GM23248 (cell line): ENCODE data around the gene CTIF.
"Not testable (repeated sequence)": the region's sequence is repeated elsewhere in the genome, so short reads cannot be mapped to it uniquely, and the experiment has no call there.

Experiments used
- EZH2 ChIP-seq: fragments of 200-600 bp; sonication (generic); IDR thresholded peaks from 2 replicates; pipeline ENCODE4 v1.6.1; 2018; ENCODE audit warnings: antibody characterized with exemption, mild to moderate bottlenecking; ENCODE audit not compliant: insufficient read depth, poor library complexity, severe bottlenecking
- EZH2phosphoT487 ChIP-seq: fragments of 200-600 bp; sonication (generic); IDR thresholded peaks from 2 replicates; pipeline ENCODE4 v1.6.1; 2018; ENCODE audit warnings: antibody characterized with exemption, moderate library complexity, mild to moderate bottlenecking, low read depth; ENCODE audit not compliant: insufficient read depth

DNA sequence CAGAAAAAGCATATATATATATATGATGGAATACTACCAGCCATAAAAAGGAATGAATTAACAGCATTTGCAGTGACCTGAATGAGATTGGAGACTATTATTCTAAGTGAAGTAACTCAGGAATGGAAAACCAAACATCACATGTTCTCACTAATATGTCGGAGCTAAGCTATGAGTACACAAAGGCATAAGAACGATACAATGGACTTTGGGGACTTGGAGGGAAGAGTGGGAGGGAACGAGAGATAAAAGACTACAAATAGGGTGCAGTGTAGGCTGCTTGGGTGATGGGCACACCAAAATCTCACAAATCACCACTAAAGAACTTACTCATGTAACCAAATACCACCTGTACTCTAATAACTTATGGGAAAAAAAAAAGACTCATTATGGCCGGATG, 26.3 kb upstream of the CTIF start:
- TF ChIP-seq EZH2phosphoT487, EZH2: not testable (repeated sequence)
